CD4-positive, alpha-beta T cell treated with Interleukin-4 for 1 hour (primary cell): ENCODE measurements around the gene EIF4E1B.

ENCODE experiments used
- DNase-seq, 2 donors: peaks; one replicate each; pipeline ENCODE4 v3.0.0-alpha.2; 2020 to 2022

The EIF4E1B gene

GRCh38 chr5:176628406-176629228 lies 1.9 kb upstream of the EIF4E1B start:
- no peak for DNase-seq

GRCh38 chr5:176629317-176629852 lies 1.1 kb upstream of the EIF4E1B start:
- no peak for DNase-seq

- no peak for DNase-seq
Observed at GRCh38 chr5:176630681-176631222, 277 bp downstream of the EIF4E1B start.

GRCh38 chr5:176631383-176632200 lies 1.1 kb downstream of the EIF4E1B start:
- DNase-seq, result no peak

- no peak for DNase-seq
Observed at GRCh38 chr5:176632745-176633144, 2.3 kb downstream of the EIF4E1B start.

GRCh38 chr5:176633598-176633997 lies 3.1 kb downstream of the EIF4E1B start:
- no peak for DNase-seq

- no peak for DNase-seq
Observed at GRCh38 chr5:176636426-176636825, 6.0 kb downstream of the EIF4E1B start.

GRCh38 chr5:176637556-176637955 lies 7.1 kb downstream of the EIF4E1B start:
- no peak for DNase-seq

- DNase-seq, result no peak
Observed at GRCh38 chr5:176638437-176638836, 8.0 kb downstream of the EIF4E1B start.

- no peak for DNase-seq
Observed at GRCh38 chr5:176639208-176639607, 8.7 kb downstream of the EIF4E1B start.

- DNase-seq, result no peak
Observed at GRCh38 chr5:176639981-176640380, 9.5 kb downstream of the EIF4E1B start.

- DNase-seq, result no peak
Observed at GRCh38 chr5:176640616-176641015, 10.1 kb downstream of the EIF4E1B start.

- DNase-seq, result no peak
Observed at GRCh38 chr5:176642675-176643490, 12.4 kb downstream of the EIF4E1B start.

GRCh38 chr5:176643491-176644219 lies 13.2 kb downstream of the EIF4E1B start:
- DNase-seq, result no peak

GRCh38 chr5:176644294-176644693 lies 13.8 kb downstream of the EIF4E1B start:
- DNase-seq, result no peak

- DNase-seq, result no peak
Observed at GRCh38 chr5:176644878-176645670, 14.6 kb downstream of the EIF4E1B start.

GRCh38 chr5:176646049-176646706 lies 15.7 kb downstream of the EIF4E1B start:
- DNase-seq, result no peak

- DNase-seq, result no peak
Observed at GRCh38 chr5:176646707-176647029, 16.2 kb downstream of the EIF4E1B start.

GRCh38 chr5:176647030-176647842 lies 16.8 kb downstream of the EIF4E1B start, which contains the start of gene TSPAN17:
Gene TSPAN17 (plus strand): TSS chr5:176647484. CDS start chr5:176647616, 132 bp downstream.
- DNase-seq, result peak; percentile 99
